NCI-H146 (cell line): Measurements from ENCODE around the gene RALGPS1.
A peak's percentile ranks its signal among the peaks of the same experiment; 100 is the strongest.

Experiments used
- DNase-seq: peaks from one replicate; lab custom pipeline; 2025; lab: John Stamatoyannopoulos, UW

RALGPS1 gene

GRCh38 chr9:126906091-126906490 is 8.5 kb upstream of the RALGPS1 start:
- DNase-seq = no peak

DNA sequence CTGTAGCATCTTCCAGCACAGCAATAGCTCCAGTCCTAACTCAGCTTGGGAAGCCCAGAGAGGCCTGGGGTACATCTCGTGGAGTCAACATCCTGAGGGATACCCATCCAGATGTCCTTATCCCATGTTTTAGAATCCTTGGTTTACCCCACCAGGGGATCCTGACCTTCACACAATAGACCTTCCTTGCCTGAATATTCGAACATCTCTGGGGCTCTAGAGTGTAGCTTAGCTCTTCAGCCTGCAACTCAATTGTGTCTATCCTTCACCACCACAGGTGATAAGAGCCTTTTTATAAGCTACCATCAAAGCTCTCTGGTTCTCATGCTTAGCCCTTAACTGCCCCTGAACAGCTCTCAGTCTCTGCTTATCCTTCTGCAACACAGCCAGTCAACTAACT is 7.5 kb upstream of the RALGPS1 start:
- DNase-seq = no peak

- DNase-seq = peak; percentile 85
Measured at GRCh38 chr9:126915281-126915816, 767 bp downstream of the RALGPS1 start.

DNA sequence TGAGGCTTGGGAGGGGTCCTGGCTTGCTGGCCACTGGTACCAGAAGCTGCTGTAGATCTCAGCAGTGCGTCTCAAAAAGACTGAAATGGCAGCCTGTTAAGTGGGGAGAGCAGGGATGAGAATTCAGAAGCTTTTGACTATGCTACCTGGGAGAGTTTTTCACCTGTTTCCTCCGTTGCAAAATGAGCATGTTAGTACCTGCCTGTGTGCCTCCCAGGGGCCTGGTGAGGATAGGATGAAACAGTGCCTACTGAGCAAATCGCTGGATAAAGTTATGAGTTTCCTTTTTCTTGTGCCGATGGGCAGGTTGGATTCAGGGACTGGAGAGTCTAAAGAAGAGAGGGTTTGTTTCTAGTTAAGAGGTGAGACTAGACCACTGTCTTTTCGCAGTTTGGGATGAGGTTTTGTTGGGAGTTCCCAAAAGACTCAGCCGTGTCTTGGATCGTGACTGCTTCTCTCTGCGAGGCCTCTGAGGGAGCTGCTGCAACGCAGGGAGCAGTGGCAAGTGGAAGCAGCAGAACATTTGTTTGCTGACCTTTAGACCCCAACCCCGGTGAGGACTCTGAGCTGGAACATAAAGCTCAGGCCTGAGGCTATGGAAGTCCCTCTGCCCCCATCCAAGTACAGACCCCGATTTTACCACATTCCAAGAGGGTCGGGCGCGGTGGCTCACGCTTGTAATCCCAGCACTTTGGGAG is 1.4 kb downstream of the RALGPS1 start:
- DNase-seq = peak; percentile 29

- DNase-seq = no peak
Measured at GRCh38 chr9:126916909-126917308, 2.3 kb downstream of the RALGPS1 start.

DNA sequence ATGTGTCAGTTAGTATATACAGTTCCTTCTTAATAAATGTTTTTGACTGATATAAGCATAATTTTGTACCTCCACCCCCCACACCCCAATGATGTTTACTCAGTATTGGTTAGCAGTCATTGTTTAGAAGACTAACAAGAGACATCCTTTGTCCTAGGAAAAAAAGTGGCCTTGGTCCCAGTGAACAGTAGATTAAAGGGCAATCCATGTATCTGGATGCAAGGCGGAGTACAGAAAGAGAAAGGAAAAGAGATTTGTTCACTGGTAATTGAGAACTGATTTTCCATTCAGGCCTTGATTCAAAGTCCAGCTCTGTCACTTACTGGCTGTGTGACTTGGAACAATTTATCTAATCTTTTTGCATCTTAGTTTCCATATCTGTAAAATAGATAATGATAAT is 4.6 kb downstream of the RALGPS1 start:
- DNase-seq = no peak

DNA sequence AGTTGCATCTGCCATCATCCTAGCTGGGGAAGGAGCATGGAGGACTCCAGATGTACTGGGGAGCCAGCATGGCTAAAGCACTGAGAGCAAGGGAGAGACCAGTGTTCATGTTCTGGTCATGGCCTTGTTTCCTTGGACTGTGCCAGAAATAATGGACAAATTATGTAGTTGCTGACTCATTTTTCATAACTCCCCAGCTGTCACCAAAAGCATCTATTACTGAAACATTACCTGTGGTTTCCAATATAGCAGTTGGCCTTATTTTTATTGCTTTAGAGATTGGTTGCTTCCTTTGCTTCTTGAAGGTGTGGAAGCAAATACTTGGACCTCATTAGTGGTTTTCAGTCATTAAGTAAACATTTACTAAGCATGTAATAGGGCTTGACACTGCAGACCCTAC is 11.3 kb downstream of the RALGPS1 start:
- no peak for DNase-seq

- no peak for DNase-seq
Measured at GRCh38 chr9:126926364-126926763, 11.8 kb downstream of the RALGPS1 start.

DNA sequence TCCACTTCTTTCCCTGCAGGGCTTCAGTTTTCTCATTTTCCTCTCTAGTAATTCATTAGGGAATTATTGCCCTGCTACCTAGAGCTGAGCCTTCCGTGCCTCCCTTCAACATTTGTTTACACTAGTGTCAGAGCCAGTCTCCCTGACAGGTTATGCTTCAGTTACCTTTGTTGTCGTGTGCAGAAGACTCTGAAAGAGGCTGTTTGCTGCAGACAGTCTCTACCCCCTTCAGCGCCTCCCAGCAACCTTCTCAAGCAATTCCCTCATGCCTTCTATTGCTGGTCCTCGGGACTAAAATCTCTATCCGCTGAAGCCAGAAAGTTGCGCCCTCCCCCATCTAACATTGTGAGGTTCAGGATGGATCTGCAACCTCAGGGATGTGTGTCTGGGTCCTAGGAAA is 12.8 kb downstream of the RALGPS1 start:
- no peak for DNase-seq

DNA sequence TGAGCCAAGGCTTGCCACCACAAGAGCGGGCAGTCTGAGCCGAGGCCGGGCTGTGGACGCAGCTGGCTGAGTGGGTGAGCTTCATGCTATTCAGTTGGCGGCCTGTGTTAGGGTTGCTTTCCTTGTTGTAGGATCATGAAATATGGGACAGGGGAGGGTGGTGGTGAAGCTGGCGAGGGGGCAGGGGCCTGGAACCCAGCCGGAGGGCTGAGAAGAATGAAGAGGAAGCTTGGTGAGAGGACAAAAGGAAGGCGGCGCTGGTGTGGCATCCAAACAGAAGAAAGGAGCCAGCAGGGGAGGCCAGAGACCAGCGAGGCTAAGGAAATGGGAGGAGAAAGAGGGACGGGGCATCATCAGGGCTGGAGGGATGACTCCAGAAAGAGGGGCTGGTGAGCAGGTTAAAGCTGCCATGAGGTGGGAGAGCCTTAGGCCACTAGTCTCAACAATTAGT is 18.3 kb downstream of the RALGPS1 start:
- no peak for DNase-seq

GRCh38 chr9:126933334-126933980 is 18.9 kb downstream of the RALGPS1 start:
- DNase-seq = no peak

GRCh38 chr9:126934441-126934840 is 19.9 kb downstream of the RALGPS1 start:
- DNase-seq = no peak

- DNase-seq = no peak
Measured at GRCh38 chr9:126935630-126936029, 21.0 kb downstream of the RALGPS1 start.

DNA sequence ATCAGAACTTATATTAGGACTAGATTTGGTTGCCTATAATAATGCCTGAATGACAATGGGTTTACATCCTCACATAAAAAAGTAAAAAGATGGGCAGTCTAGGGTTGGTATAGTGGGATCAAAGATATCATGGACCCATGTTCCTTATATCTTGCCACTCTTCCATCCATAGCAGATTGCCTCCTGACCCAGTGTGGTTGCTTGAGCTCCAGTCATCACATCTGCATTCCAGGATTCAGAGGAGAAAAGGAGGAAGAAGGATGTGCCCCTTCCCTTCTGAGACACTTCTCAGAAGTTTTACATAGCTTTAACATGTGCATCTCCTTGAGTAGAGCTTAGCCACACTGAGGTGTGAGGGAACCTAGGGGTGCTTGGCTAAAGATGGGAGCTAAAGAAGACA is 22.9 kb downstream of the RALGPS1 start:
- DNase-seq = no peak

DNA sequence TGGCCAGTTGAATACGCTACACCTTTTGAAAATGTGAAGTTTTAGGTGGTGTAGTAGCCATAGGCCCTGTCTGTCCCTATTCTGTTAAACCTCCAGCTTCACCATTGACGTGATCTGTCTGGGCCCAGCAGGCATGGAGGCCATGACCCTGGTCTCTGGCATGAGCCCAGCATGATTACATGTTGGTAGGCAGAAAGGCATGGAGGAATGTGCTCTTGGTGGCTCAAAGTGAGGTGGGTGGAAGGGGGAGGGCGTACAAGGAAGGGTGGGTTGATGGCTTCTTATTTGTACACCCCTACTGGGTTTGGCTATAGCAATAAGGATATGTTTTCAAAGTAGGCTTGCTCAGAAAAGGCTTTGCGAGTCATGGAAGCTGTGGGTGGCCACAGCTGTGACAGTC is 23.7 kb downstream of the RALGPS1 start:
- DNase-seq = no peak

GRCh38 chr9:126939821-126940221 is 25.2 kb downstream of the RALGPS1 start:
- no peak for DNase-seq

- DNase-seq = no peak
Measured at GRCh38 chr9:126942399-126942798, 27.8 kb downstream of the RALGPS1 start.

GRCh38 chr9:126945682-126946081 is 31.1 kb downstream of the RALGPS1 start:
- no peak for DNase-seq

GRCh38 chr9:126947529-126947928 is 32.9 kb downstream of the RALGPS1 start:
- no peak for DNase-seq

GRCh38 chr9:126952205-126952977 is 37.8 kb downstream of the RALGPS1 start:
- DNase-seq = no peak

DNA sequence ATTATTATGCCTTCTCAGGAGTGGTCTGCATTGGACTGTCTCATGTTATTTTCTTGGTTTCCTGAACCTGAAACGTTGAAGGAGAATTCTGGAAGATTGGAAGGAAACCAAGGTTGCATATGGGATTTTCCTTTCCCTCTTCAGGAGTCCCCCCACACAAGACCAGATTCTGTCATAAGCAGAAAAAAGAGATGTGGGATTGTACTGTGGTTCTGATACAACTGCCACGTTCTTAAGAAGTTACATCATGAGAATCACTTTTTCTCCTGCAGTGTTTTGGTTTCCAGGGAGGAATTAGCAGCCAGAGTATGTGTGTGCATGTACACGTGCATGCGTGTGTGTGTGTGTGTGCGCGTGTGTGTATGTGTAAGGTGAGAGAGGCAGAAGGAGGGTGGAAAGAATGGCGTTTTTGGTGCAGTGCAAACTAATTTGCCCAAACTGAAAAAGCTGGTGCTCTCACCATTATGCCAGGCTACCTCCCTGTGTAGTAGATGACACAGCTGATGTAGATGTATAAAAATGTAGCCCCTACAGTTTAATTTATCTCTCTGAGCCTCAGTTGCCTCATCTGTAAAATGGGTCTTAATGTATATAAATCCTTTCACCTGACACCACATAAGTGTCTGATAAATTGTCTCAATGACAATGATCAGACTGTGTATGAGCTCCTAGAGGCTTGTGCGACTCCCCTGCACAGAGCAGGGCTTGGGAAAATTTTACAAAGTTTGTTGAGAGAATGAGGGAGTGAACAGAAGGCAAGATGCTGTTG is 38.6 kb downstream of the RALGPS1 start:
- DNase-seq = no peak

DNA sequence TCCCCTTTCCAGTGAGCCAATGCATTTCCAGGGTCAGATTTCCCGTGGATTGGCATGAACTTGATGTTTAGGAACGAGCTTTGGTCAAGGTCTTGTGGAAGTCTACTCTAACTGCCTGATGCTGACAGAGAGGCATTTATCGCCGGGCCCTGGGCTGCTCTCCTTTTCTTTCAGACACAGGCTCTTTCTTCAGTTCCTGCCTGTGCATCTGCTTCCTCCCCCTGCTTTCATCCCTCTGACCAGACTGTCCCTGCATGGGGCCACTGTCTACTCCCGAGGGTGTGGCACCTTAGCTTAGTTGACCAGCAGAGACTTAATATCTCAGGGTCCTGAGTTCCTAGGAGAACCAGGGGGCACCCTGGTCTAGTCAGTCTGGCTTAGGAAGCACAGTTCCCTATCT is 41.2 kb downstream of the RALGPS1 start:
- no peak for DNase-seq
